ACC112 (cell line): ENCODE results near the gene MFSD12.
"Not testable (repeated sequence)": the region's sequence is repeated elsewhere in the genome, so short reads cannot be mapped to it uniquely, and the experiment has no call there.

ENCODE experiments used
- H2AFZ ChIP-seq: fragments of 200-600 bp; sonication (generic); one replicate; pipeline ENCODE4 v1.6.0; 2017; ENCODE audit warnings: antibody characterized with exemption, low read length; ENCODE audit not compliant: unreplicated experiment
- H3K27ac ChIP-seq: fragments of 200-600 bp; sonication (generic); 2 replicates; pipeline ENCODE4 v1.5.1; 2014; ENCODE audit warnings: low read depth, mild to moderate bottlenecking, antibody characterized with exemption, low read length, moderate library complexity
- H3K27me3 ChIP-seq: fragments of 200-600 bp; sonication (generic); 2 replicates; pipeline ENCODE4 v1.6.1; 2014; ENCODE audit warnings: mild to moderate bottlenecking, antibody characterized with exemption, low read length, moderate library complexity, mixed read lengths; ENCODE audit not compliant: insufficient read depth
- H3K36me3 ChIP-seq: fragments of 200-600 bp; sonication (generic); 2 replicates; pipeline ENCODE4 v1.6.1; 2016; ENCODE audit warnings: mild to moderate bottlenecking, antibody characterized with exemption, low read length, moderate library complexity, mixed read lengths; ENCODE audit not compliant: insufficient read depth
- H3K4me1 ChIP-seq: fragments of 200-600 bp; sonication (generic); one replicate; pipeline ENCODE4 v1.6.1; 2016; ENCODE audit warnings: low read length, mixed read lengths; ENCODE audit not compliant: insufficient read depth, unreplicated experiment, control insufficient read depth
- H3K4me3 ChIP-seq: fragments of 200-600 bp; sonication (generic); 2 replicates; pipeline ENCODE4 v1.5.1; 2014; ENCODE audit warnings: mild to moderate bottlenecking, low read depth, low read length
- H3K79me2 ChIP-seq: fragments of 200-600 bp; sonication (generic); one replicate; pipeline ENCODE4 v1.6.0; 2016; ENCODE audit warnings: low read length; ENCODE audit not compliant: control insufficient read depth, unreplicated experiment, insufficient read depth

The MFSD12 gene

DNA sequence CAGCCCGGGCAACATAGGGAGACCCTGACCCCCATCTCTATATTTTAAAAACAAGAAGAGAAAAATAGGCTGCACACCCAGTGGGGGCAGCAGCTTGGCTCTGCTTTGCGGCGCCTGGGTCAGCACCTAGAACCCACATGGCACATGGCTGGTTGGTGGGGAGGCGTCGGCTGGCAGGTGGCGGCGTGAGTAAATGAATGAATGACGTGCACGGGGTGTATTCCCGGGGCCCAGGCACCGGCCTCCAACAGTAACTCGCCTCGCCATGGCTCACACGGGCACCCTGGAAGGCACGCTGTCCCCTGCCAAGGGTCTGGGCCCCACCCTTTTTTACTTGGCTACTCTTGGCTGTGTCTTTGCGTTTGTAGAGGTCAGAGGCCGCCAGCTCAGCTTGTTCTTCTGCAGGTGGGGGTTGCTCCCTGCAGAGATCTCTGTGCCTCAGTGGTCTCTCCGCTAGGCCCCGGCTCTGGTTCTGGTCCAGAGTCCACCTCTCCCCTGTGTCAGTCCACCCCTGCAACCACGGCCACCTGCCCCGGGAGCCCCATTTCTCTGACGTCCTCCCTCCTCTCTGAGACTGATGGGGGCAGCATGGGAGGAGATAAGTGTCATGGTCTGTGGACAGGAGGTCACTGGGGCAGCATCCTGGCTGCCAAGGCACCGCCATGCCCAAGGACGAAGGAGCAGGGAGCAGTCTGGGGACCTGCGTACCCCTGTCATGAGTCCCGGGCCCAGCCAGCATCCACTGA lies 45.7 kb downstream of the MFSD12 start:
- Histone ChIP-seq H3K4me3 (no peak overlapping the region), H3K79me2 (peaks cover 97% of the 10 kb centered on the region), H3K27ac (no peak overlapping the region), H3K4me1 (peaks cover 20% of the 10 kb centered on the region), H3K27me3 (no peaks in the 10 kb centered on the region), H2AFZ (no peak overlapping the region), H3K36me3 (no peaks in the 10 kb centered on the region)

- peaks cover 20% of the 10 kb centered on the region for H3K4me1 ChIP-seq
- no peaks in the 10 kb centered on the region for H3K27me3 ChIP-seq
- H3K79me2 ChIP-seq: peaks cover 91% of the 10 kb centered on the region
- no peak overlapping the region for H3K4me3 ChIP-seq
- H3K27ac ChIP-seq: no peak overlapping the region
- H3K36me3 ChIP-seq: no peaks in the 10 kb centered on the region
- H2AFZ ChIP-seq: no peak overlapping the region
Measured at GRCh38 chr19:3510727-3511126, 46.7 kb downstream of the MFSD12 start.

- Histone ChIP-seq H3K4me3 (no peak overlapping the region), H3K27ac (peak overlapping the region; percentile 26; the same call in 1 of the 2 replicates), H2AFZ (no peak overlapping the region), H3K79me2 (peaks cover 82% of the 10 kb centered on the region), H3K36me3 (no peaks in the 10 kb centered on the region), H3K27me3 (no peaks in the 10 kb centered on the region), H3K4me1 (peaks cover 20% of the 10 kb centered on the region)
Measured at GRCh38 chr19:3509566-3509989, 47.8 kb downstream of the MFSD12 start.

- H3K4me1 ChIP-seq: peaks cover 20% of the 10 kb centered on the region
- H3K79me2 ChIP-seq: peaks cover 76% of the 10 kb centered on the region
- no peak overlapping the region for H2AFZ ChIP-seq
- peak overlapping the region; percentile 26; the same call in 1 of the 2 replicates for H3K27ac ChIP-seq
- no peaks in the 10 kb centered on the region for H3K36me3 ChIP-seq
- H3K27me3 ChIP-seq: no peaks in the 10 kb centered on the region
- no peak overlapping the region for H3K4me3 ChIP-seq
Measured at GRCh38 chr19:3508771-3509535, 48.4 kb downstream of the MFSD12 start.

DNA sequence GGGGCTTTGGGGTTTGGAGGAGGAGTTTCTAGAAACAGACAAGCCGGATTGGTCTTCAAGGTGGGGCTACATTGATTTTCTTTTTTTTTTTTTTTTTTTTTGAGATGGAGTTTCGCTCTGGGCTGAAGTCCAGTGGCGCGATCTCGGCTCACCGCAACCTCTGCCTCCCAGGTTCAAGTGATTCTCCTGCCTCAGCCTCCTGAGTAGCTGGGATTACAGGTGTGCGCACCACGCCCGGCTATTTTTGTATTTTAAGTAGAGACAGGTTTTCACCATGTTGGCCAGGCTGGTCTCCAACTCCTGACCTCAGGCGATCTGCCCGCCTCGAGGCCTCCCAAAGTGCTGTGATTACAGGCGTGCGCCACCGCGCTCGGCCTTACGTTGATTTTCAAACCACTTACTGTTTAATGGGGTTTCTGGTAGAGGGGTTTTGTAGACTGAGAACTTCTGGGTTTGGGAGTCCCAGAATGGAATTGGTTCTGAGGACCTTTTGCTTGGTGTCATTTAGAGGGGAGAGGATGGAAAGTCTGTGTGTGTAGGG lies 49.2 kb downstream of the MFSD12 start:
- Histone ChIP-seq H3K4me1 (peaks cover 16% of the 10 kb centered on the region), H3K79me2 (peaks cover 69% of the 10 kb centered on the region)
- H3K27me3 ChIP-seq, H3K27ac ChIP-seq, H3K4me3 ChIP-seq, H2AFZ ChIP-seq, H3K36me3 ChIP-seq: not testable (repeated sequence)

GRCh38 chr19:3507371-3508120 lies 49.8 kb downstream of the MFSD12 start:
- no peaks in the 10 kb centered on the region for H3K36me3 ChIP-seq
- no peaks in the 10 kb centered on the region for H3K27me3 ChIP-seq
- H3K27ac ChIP-seq: peak overlapping the region; percentile 38; the same call in 1 of the 2 replicates
- H3K79me2 ChIP-seq: peaks cover 62% of the 10 kb centered on the region
- no peak overlapping the region for H2AFZ ChIP-seq
- H3K4me1 ChIP-seq: peaks cover 16% of the 10 kb centered on the region
- H3K4me3 ChIP-seq: peak overlapping the region; percentile 81

GRCh38 chr19:3506384-3507340 lies 50.7 kb downstream of the MFSD12 start:
- Histone ChIP-seq H3K79me2 (peaks cover 54% of the 10 kb centered on the region), H2AFZ (peak overlapping the region; percentile 56), H3K27ac (peak overlapping the region; percentile 38; the same call in 1 of the 2 replicates), H3K4me3 (peak overlapping the region; percentile 81), H3K4me1 (peaks cover 16% of the 10 kb centered on the region), H3K36me3 (no peaks in the 10 kb centered on the region), H3K27me3 (no peaks in the 10 kb centered on the region)

- Histone ChIP-seq H3K79me2 (peaks cover 45% of the 10 kb centered on the region), H2AFZ (peak within 1 kb of the TSS; percentile 94), H3K4me1 (peaks cover 16% of the 10 kb centered on the region), H3K36me3 (no peaks in the 10 kb centered on the region), H3K4me3 (peak within 1 kb of the TSS; percentile 87), H3K27me3 (no peaks in the 10 kb centered on the region), H3K27ac (peak within 1 kb of the TSS; percentile 77)
Measured at GRCh38 chr19:3505598-3506383, 51.6 kb downstream of the MFSD12 start, which contains the start of gene FZR1. FZR1 (plus strand) TSS chr19:3506311; CDS start chr19:3522990, 16,679 bp downstream.

DNA sequence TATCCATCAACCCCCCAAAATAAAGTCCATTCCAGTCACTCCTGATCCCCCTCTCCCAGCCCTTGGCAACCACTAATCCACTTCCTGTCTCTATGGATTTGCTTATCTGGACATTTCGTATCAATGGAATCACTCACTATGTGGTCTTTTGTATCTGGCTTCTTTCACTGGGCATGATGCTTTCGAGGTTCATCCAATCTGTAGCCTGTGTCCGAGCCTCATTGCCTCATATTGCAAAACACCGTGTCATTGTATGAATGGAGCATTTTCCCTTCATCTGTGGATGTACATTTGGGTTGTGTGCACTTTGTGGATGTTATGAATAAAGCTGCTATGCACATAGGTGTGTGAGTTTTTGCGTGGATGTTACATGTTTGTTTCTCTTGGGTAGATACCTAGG lies 52.7 kb downstream of the MFSD12 start:
- H3K4me3 ChIP-seq: no peak overlapping the region
- no peaks in the 10 kb centered on the region for H3K27me3 ChIP-seq
- H3K79me2 ChIP-seq: peaks cover 41% of the 10 kb centered on the region
- no peak overlapping the region for H3K27ac ChIP-seq
- H3K4me1 ChIP-seq: peaks cover 13% of the 10 kb centered on the region
- H3K36me3 ChIP-seq: no peaks in the 10 kb centered on the region
- no peak overlapping the region for H2AFZ ChIP-seq
